H1 (cell line): ENCODE measurements around the gene TEX38. TPM values are rescaled to one million over a fixed set of nuclear protein-coding genes. Genes with fewer than 3 reads are reported as not detected.

Experiments
- GABPA ChIP-seq: IDR thresholded peaks from 2 replicates; pipeline ENCODE4 v1.6.1; 2011; ENCODE audit warnings: mild to moderate bottlenecking, low read length, moderate library complexity, borderline replicate concordance; ENCODE audit not compliant: insufficient read depth
- HDAC2 ChIP-seq, 2 experiments: fragments of 300-600 bp in 1 of 2; sonication (generic) in 1 of 2; IDR thresholded peaks; 2 replicates each; pipeline ENCODE4 v1.6.1; 2011 to 2012; ENCODE audit warnings: low read depth in 2 of 2, low read length in 2 of 2, mild to moderate bottlenecking in 2 of 2, moderate library complexity in 2 of 2, borderline replicate concordance in 1 of 2, inconsistent platforms in 1 of 2
- SP4 ChIP-seq: IDR thresholded peaks from 2 replicates; pipeline ENCODE4 v1.6.1; 2012; ENCODE audit warnings: low read length, inconsistent platforms
- polyA plus RNA-seq, 7 experiments: library from polyadenylated mRNA; depleted of rRNA in 3 of 7; stranded (reverse) in 5 of 7; unstranded in 2 of 7; fragments of >200 nt in 5 of 7; fragments of 200-250 nt in 2 of 7; gene quantifications; 1 replicate in 5 of 7; 2 replicates in 1 of 7; 4 replicates in 1 of 7; pipeline versions ENCODE4 v1.2.1 to v1.2.3, GENCODE V29; 2011 to 2013; ENCODE audit warnings: missing spikeins in 2 of 7, mixed read lengths in 2 of 7
- total RNA-seq: library from RNA; stranded (reverse); fragmentation: NEBNext Ultra II Directional; extraction: Animal tissue kit (Norgen Biotek cat#: 25700); gene quantifications from 2 replicates; pipeline ENCODE4 v1.2.1, GENCODE V29; 2021

The TEX38 gene
- total and polyA plus RNA-seq, 2 of the 8 experiments (the other 6 are each of a cell fraction or from before 2014, with no cell fraction given): 0.33 TPM; not detected in 1

DNA sequence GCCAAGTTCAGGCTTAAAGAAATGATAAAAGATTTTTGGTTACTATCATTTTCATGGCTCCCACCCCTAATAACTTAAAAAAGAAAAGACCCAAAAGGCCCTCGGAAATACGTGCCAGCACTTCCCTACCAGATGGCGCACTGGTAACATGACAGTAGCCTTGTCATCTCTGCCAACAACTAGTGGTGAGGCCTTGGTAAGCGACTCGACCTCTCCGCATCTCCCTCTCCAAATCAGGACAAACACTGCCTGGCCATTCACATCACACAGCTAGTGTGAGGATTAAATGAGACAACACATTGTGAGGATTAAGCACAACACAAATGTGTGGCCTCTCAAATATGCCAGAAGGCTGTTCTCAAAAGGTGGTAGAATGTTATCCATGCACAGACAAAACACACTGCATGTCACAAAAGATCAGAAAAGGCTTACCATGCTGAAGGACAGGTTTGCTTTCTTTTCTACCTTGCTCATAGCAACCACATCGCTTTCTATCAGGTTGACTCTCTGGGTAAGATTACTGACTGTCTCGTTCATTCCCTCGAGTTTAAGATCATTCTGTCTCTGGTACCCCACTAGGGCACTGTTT, 16.4 kb downstream of the TEX38 start (continued):
- TF ChIP-seq SP4 (no peak), HDAC2 (IDR thresholded peaks at IDR 0.05; ENCODE audit: borderline replicate concordance in 1 of 2, low read depth in 2 of 2, low read length in 2 of 2) (no peak), GABPA (no peak)
- TF ChIP-seq, all 59 proteins: peak for 0
